Prostate gland (tissue), 2 donors: ENCODE data around the gene SHISA6.

Experiments used
- CTCF ChIP-seq, 4 experiments: fragments of 200-600 bp in 2 of 4; fragments of 450-650 bp in 2 of 4; sonication (generic) in 2 of 4; IDR thresholded peaks; 1 replicate in 3 of 4; 2 replicates in 1 of 4; pipeline ENCODE4 v1.5.1; 2016 to 2019; ENCODE audit warnings: antibody characterized with exemption in 4 of 4, mild to moderate bottlenecking in 2 of 4, moderate library complexity in 2 of 4
- POLR2A ChIP-seq: fragments of 450-650 bp; IDR thresholded peaks from one replicate; pipeline ENCODE4 v1.6.1; 2016; ENCODE audit warnings: antibody characterized with exemption, mild to moderate bottlenecking
- POLR2AphosphoS5 ChIP-seq: sonication (generic); formaldehyde crosslinking; IDR thresholded peaks from one replicate; pipeline ENCODE4 v1.6.1; 2017; ENCODE audit warnings: antibody characterized with exemption

DNA sequence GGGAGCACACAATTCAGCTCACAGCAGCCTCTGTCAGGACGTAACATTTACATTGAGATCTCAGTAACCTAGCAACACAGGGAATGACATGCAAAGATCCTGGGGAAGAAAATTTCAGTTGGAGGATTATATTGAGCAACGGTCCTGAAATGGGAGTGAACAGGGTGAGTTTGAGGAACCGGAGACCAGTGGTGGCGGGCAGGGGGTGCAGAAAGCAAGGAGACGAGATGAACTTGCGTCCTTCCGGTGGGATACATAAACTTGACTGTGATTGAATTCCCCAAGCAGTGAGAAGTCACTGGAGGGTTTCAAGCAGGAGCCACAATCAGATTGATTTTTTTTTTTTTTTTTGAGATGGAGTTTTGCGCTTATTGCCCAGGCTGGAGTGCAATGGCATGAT is 51.5 kb downstream of the SHISA6 start:
- TF ChIP-seq CTCF (IDR thresholded peaks at IDR 0.05): no peak
- TF ChIP-seq POLR2A: no peak
- TF ChIP-seq POLR2AphosphoS5: no peak
